ENCODE data around the gene MTHFS.
"Not testable (repeated sequence)": the region's sequence is repeated elsewhere in the genome, so short reads cannot be mapped to it uniquely, and the experiment has no call there.

The MTHFS gene

DNA sequence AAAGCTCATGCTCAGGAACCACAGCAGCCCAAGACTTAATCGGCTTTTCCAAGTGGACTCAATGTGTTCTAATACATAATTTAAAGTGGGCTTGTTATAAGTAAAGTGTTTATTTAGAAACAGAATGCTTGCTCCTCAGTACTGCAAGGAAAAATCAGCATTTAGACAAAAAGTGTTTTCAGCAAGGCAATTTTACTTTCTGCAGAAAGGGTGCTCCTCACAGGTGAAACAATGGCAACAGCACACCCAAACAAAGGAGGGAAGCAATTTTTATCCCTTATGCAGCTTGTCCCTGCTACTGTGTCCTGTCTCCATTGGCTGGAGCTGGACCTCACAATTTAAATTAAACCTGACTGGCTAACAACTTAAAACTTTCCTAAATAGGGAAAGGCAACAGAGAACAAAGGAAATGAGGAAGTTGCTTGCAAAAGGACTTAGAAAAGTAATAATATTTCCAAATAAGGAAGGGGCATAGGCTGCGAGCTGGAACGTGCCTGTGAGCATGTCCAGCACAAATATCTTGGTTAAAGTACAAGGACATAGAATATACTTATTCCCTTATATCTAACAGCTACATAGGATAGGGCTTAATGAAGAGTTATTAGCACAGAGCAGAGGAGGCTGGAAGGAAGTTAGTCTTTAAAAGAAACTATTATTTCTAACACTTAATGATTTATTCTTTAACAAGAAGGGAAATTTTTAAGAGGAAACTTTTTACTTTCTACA lies 19.1 kb upstream of the MTHFS start:
- DNase-seq, result not testable (repeated sequence)

DNA sequence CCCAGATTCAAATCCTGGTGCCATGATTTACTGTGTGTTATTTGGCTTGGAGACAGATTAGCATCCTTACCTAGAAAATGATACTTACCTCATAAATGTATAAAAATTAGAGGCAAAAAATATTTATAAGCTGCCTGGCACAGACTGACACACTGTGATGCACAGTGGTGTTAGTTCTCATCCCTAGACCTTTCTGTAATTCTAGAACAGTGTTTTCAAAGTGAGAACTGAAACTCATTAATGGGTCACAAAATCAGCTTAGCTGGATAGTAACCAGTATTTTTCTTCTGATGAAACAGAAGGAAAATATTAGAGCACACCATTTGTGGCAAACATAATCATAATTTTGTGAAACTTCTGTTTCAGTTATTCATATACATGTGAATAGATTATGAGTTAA lies 17.9 kb upstream of the MTHFS start:
- no peak for DNase-seq

- DNase-seq, result not testable (repeated sequence)
Measured at GRCh38 chr15:79909556-79910335, 12.9 kb upstream of the MTHFS start.

- DNase-seq, result no peak
Measured at GRCh38 chr15:79904271-79904670, 7.5 kb upstream of the MTHFS start.

GRCh38 chr15:79903626-79904025 lies 6.8 kb upstream of the MTHFS start:
- DNase-seq, result no peak

GRCh38 chr15:79903144-79903543 lies 6.3 kb upstream of the MTHFS start:
- DNase-seq, result no peak

DNA sequence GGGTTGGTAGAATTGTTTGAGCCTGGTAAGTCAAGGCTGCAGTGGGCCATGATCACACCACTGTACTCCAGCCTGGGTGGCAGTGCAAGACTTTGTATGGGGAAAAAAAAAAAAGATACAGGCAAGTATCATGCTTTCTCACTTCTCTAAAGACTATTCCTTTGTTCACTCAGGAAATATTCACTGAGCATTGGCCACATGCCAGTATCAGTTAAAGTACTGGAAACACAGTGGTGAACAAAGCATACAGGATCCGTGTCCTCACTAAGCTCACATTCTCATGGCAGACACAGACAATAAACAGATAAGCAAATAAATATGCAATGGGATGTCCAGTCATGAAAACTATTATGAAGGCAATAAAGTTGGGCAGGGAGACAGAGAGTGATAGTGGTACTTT lies 5.1 kb upstream of the MTHFS start:
- DNase-seq, result no peak

- DNase-seq, result not testable (repeated sequence)
Measured at GRCh38 chr15:79900818-79901378, 4.1 kb upstream of the MTHFS start.

DNA sequence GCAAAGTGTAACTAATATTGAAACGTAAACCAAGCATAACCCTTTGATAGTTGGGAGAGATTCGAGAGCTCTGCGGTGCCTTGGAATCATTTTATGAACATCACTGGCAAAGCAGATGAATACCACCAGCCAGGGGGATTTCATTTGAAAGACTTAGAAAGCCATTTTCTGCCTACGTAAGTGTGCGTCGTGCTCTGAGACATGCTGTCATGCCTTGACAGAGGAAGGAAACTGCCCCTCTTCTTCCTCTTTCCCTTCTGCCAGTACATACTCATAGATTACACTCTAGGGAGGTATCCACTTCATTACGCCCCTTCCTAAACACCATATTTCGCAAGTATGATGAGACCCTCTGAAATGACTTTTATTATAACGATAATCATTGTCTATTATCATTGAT lies 3.3 kb upstream of the MTHFS start:
- no peak for DNase-seq

- DNase-seq, result not testable (repeated sequence)
Measured at GRCh38 chr15:79898786-79899185, 2.0 kb upstream of the MTHFS start.

- DNase-seq, result no peak
Measured at GRCh38 chr15:79898369-79898768, 1.6 kb upstream of the MTHFS start.

GRCh38 chr15:79897701-79898113 lies 893 bp upstream of the MTHFS start:
- DNase-seq, result peak; percentile 41

- DNase-seq, result no peak
Measured at GRCh38 chr15:79897380-79897678, 515 bp upstream of the MTHFS start.

- no peak for DNase-seq
Measured at GRCh38 chr15:79896131-79896633, 632 bp downstream of the MTHFS start.

DNA sequence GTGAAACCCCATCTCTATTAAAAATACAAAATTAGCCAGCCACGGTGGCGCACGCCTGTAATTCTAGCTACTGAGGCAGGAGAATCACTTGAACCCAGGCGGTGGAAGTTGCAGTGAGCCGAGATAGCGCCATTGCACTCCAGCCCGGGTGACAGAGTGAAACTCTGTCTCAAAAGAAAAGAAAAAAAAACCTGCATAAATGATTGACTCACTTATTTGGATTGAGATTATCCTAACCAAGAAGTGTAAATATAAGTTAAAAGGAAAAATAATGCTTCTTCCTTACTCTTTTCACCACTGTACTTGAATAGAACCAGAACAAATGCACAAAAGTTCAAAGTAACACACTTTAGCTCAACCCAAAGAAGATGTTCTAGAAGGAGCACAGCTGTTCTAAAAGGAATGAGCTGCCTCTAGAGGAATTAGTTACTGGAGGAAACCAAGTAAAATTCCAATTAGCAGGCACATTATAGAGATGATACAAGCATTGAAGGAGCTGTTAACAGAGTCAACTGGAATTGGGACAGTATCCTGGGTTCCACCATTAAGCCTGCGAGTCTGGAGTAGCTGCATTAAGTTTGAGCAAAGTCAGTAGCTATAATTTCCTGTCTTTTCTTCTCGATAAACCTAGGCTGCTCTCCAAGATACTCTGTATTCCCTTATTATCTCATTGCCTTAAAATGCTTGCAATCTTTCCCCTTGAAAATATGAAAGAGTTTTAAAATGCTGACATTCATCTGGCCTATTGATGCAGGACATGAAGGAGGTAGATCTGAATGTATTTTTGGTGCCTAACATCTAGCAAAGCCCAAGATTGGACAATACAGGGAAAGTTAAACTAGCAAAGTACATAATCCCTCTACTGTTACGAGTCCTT lies 9.5 kb downstream of the MTHFS start:
- DNase-seq, result no peak

DNA sequence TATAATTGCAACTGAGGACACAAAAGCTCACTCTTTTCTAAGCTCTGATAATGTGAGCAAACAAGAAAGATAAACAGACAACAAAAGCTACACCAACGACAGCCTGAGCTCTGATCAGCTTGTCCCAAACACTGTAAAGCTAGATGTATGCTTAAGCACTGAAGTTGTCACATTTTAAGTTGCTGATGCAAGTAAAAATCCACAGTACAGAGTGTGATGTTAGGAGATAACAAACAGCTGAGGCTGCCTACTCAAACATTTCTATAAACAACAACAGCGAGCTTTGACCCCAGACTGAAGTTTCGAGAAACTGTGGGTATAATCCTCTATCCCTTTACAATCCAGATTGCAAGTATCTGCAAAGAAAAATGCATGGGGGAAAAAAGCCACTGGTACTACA lies 10.7 kb downstream of the MTHFS start:
- no peak for DNase-seq

GRCh38 chr15:79884204-79884596 lies 12.6 kb downstream of the MTHFS start:
- no peak for DNase-seq

DNA sequence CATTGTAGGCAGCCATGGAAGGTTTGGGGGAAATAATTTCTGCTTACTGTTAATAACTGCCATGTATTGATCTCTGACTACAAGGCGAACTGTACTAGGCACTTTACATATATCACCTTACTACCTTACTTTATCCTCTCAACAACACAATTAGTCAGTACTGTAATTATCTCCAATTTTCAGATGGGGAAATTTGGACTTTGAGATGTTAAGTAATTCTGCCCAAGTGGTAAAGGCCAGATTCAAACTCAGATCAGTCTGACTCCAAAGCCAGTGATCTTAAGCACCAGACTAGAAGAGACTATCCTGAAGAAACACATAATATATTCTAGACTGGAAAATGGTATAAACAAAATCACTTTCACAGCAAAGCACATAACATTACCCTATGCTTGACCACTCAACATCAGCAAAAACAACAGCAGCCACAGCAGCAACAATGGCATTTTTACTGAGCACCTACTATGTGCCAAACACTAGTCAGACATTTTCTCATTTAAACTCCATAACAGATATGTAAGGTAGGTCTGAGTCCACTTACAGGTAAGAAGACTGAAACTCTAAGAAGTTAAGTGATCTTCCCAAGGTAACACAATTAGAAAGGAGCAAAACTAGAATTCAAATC lies 13.1 kb downstream of the MTHFS start:
- no peak for DNase-seq

DNA sequence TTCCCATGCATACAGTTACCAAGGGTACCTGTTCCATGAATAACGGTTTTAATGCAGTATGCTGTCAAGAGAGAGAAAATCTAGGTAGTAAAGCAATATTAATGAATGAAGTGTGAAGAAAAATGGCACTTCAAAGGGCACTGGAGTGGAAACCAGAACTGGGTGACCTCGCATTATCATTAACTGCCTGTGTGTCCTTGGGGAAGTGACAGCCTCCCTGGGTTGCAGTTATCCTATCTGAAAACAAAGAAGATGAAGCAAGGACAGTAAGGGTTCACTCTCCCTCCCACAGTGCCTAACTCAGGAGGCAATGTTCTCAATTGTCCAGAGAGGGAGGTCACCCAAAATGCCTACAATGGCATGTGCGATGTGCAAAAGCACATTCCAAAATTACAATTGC lies 15.1 kb downstream of the MTHFS start:
- no peak for DNase-seq

DNA sequence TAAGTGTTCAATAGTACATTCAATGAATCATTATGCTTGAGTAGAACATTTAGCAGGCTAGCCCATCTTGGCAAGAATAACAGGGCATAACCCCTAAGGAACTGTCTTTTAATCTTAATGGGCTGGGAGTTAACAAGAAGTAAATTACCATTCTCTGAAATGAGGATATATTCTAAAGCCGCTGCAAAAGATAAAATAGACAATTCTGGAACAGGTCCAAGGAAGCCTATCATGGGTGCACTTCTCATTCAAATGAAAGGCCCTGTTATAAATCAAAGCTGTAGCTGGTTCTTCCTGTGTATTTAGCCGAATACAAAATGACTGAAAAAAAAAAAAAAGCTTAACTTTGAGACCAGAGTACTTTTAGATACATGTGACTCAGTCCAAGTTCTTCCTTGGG lies 15.6 kb downstream of the MTHFS start:
- no peak for DNase-seq

GRCh38 chr15:79878078-79878705 lies 18.6 kb downstream of the MTHFS start:
- no peak for DNase-seq

DNA sequence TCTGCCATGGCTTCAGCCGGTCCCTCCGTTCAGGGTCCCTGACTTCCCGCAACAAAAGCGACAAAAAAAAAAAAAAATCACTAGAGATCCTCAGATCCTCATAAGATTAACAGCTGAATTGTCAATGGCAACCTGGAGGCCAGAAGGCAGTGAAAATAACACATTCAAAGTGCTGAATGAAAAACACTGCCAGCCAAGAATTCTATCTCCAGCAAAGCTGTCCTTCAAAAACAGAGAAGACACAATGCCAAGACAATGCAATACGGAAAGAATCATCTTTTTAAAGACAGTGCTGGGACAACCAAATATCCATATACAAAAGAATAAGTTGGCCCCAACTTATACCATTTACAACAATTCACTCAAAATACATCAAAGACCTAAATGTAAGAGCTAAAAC lies 21.6 kb downstream of the MTHFS start:
- no peak for DNase-seq

Measured in stimulated activated CD8-positive, alpha-beta memory T cell treated with anti-CD3 and anti-CD28 coated beads, Interleukin-4, amount 100 ng/mL, for 48 hours (primary cell).